ENCODE results near the gene UCHL5.
"Not testable (repeated sequence)": the region's sequence is repeated elsewhere in the genome, so short reads cannot be mapped to it uniquely, and the experiment has no call there.

UCHL5 gene

DNA sequence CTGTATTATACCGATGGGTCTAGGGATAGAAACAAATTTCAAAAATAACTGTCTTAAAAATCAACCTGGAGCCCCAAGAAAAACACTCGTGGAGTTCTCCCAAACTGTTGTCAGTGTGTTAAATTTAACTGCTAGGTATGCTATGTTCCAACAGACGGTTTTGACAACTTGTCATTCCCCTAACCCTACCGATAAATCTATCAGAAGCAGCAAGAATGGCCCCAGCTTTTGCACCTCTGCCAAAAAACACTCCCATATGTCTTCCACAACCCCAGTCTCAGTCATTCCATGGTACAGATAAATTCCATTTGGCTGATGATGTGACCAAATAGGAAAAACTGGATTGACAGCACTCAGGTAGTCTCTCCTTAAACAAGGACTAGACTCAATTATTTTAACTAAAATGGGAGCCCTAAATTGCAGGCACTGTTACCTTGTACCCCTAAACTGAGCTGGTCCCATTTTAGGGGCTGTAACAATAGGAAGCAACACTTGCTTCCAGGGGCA lies 4.9 kb downstream of the UCHL5 start:
- H3K36me3 Mint-ChIP-seq = peaks cover 15% of the 10 kb centered on the region
- no peaks in the 10 kb centered on the region for H3K9me3 Mint-ChIP-seq
- H3K4me1 Mint-ChIP-seq = peaks cover 25% of the 10 kb centered on the region
- H3K27me3 Mint-ChIP-seq = peaks cover 2% of the 10 kb centered on the region
- H3K27ac Mint-ChIP-seq = no peak overlapping the region
- no peak overlapping the region for H3K4me3 Mint-ChIP-seq
- DNase-seq = no peak
- CTCF ChIA-PET = no interaction called here

DNA sequence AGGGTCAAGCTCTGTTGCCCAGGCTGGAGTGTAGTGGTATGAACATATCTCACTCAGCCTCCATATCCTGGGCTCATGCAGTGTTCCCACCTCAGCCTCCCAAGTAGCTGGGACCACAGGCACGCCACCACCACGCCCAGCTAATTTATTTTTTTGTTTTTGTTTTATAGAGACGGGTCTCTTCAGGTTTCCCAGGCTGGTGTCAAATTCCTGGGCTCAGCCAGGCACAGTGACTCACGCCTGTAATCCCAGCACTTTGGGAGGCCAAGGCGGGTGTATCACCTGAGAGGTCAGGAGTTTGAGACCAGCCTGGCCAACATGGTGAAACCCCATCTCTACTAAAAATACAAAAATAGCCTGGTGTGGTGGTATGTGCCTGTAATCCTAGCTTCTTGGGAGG lies 10.2 kb downstream of the UCHL5 start:
- CTCF ChIA-PET = interaction anchor here (1.2 kb wide), 1 partner anchor 243 kb away, joined by 3 read pairs; no protein-coding TSS in a partner anchor
- H3K9me3 Mint-ChIP-seq, DNase-seq, H3K4me1 Mint-ChIP-seq, H3K27ac Mint-ChIP-seq, H3K4me3 Mint-ChIP-seq, H3K27me3 Mint-ChIP-seq: not testable (repeated sequence)
- H3K36me3 Mint-ChIP-seq = peaks cover 21% of the 10 kb centered on the region

DNA sequence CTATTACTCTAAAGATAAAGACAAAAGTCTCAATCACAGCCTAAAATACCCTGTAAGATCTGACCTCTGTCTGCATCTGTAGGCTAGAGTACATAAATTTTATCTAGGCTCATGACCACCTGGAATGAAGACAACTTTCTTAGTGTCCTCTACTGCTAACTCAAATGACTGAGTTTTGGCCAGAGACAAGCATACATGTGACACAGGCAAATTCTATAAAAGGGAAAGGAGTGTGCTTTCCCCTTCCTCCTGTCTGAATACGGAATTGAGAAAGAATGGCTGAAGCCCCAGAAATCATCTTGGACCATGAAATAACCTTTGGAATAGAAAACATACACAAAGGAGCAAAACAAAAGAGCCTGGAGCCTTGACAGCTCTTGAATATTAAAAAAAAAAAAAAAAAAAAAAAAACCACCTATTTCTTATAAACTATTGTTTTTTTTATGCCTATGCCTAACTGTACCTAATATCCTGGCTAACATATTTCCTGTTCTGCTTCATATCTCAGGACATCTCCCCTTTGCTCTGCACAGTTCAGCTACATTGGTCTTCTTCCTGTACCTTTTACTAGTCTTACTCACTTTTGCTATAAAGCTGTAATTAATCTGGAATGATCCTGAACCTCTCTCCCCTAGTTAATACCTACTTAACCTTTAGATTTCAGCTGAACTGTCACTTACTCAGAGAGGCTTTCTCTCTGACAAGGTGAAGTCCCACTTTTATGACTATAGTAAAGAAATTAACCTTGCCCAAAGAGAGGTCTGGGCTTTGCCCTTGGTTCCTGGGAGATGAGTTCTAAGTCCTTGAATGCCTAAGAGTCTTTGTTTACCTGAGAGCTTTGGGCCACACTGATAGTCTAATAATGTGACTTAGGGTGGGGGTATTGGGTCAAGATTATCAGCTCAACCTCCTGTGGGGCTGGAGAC lies 16.1 kb downstream of the UCHL5 start:
- Mint-ChIP-seq H3K9me3 (no peaks in the 10 kb centered on the region), H3K36me3 (peaks cover 31% of the 10 kb centered on the region), H3K27me3 (no peaks in the 10 kb centered on the region), H3K4me1 (no peaks in the 10 kb centered on the region), H3K4me3 (no peak overlapping the region), H3K27ac (no peak overlapping the region)
- CTCF ChIA-PET = no interaction called here
- DNase-seq = no peak

DNA sequence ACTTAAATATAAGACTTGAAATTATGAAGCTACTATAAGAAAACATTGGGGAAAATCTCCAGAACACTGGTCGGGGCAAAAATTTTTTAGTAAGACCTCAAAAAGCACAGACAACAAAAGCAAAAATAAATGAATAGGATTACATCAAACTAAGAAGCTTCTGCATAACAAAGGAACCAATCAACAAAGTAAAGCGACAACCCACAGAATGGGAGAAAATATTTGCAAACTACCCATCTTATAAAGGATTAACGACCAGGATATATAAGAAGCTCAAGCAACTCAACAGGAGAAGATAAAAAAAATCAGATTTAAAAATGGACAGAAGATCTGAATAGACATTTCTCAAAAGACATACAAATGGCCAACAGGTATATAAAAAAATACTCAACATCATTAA lies 19.1 kb downstream of the UCHL5 start:
- H3K36me3 Mint-ChIP-seq = peaks cover 30% of the 10 kb centered on the region
- no peak overlapping the region for H3K4me3 Mint-ChIP-seq
- no peaks in the 10 kb centered on the region for H3K27me3 Mint-ChIP-seq
- no peak overlapping the region for H3K27ac Mint-ChIP-seq
- no peaks in the 10 kb centered on the region for H3K4me1 Mint-ChIP-seq
- DNase-seq = no peak
- H3K9me3 Mint-ChIP-seq = no peaks in the 10 kb centered on the region
- CTCF ChIA-PET = no interaction called here

DNA sequence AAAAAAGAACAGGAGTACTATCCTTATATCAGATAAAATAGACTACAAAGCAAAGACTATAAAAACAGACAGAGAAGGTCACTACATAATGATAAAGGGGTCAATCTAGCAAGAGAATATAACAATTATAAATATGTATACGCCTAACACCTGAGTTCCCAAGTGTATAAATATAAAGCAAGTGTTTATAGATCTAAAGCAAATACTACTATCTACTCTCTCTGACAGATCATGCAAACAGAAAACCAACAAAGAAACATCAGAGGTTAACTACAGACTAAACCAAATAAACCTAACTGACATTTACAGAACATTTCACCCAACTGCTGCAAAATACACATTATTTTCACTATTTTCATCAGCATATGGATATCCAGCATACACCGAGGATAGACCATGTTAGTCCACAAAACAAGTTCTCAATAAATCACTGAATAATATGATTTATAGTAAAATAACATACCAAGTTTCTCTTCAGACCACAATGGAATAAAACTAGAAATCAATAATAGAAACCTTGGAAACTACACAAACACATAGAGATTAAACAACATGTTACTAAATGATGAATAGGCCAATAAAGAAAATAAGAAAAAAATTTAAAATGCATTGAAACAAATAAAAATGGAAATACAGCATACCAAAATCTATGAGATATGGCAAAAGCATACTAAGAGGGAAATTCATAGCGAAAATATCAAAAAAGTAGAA lies 22.7 kb downstream of the UCHL5 start:
- H3K9me3 Mint-ChIP-seq = no peaks in the 10 kb centered on the region
- H3K4me1 Mint-ChIP-seq = no peaks in the 10 kb centered on the region
- no peak for DNase-seq
- no peak overlapping the region for H3K4me3 Mint-ChIP-seq
- CTCF ChIA-PET = no interaction called here
- no peak overlapping the region for H3K27ac Mint-ChIP-seq
- H3K27me3 Mint-ChIP-seq = no peaks in the 10 kb centered on the region
- H3K36me3 Mint-ChIP-seq = peaks cover 32% of the 10 kb centered on the region

DNA sequence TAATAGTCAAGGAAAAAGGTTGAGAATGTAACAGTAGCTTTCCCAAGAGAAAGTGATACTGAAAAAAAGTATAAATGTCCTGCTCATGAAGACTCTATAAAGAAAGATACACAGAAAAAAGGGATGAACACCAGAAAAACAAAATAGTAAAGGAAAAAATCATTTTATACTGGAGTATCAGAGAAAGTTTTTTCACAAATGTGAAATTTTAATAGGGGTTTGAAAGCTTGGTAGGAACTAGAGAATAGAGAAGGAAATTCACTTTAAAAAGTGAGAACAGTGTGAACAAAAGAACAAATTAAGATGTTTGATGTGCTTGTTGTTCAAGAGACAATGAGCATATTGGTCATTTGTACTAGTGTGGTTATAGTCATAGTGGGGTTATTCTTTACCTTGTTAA lies 25.6 kb downstream of the UCHL5 start:
- no peaks in the 10 kb centered on the region for H3K9me3 Mint-ChIP-seq
- H3K4me3 Mint-ChIP-seq = no peak overlapping the region
- H3K4me1 Mint-ChIP-seq = no peaks in the 10 kb centered on the region
- H3K27ac Mint-ChIP-seq = no peak overlapping the region
- H3K36me3 Mint-ChIP-seq = peaks cover 20% of the 10 kb centered on the region
- CTCF ChIA-PET = no interaction called here
- no peaks in the 10 kb centered on the region for H3K27me3 Mint-ChIP-seq
- DNase-seq = no peak

DNA sequence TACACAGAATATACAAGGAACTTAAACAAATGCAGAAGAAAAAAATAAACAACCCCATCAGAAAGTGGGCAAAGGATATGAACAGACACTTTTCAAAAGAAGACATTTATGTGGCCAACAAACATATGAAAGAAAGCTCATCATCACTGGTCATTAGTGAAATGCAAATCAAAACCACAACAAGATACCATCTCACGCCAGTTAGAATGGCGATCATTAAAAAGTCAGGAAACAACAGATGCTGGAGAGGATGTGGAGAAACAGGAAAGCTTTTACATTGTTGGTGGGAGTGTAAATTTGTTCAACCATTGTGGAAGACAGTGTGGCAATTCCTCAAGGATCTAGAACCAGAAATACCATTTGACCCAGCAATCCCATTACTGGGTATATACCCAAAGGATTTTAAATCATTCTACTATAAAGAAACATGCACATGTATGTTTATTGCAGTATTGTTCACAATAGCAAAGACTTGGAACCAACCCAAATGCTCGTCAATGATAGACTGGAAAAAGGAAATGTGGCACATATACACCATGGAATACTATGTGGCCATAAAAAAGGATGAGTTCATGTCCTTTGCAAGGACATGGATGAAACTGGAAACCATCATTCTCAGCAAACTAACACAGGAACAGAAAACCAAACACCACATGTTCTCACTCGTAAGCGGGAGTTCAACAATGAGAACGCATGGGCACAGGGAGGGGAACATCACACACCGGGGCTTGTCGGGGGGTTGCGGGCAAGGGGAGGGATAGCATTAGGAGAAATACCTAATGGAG lies 26.3 kb downstream of the UCHL5 start:
- CTCF ChIA-PET = interaction anchor here (1.5 kb wide), 1 partner anchor 18 kb away, joined by 3 read pairs; no protein-coding TSS in a partner anchor
- H3K27ac Mint-ChIP-seq = not testable (repeated sequence)

DNA sequence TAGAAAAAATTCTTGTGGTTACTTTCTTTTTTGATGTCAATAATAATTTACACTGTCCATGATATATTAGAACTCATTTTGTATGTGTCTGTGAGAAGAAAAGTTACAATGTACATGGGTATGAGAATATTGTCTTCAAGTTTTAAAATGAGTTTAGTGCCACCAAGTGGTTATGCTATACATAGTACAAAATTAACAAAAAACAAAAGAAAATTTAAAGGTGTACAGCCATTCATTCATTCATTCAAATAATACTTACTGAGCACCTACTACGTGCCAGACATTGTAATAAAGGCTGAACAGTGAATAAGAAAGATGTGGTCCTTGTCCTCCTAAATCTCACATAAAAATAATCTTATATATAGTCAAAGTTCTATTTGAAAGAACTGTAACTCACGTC lies 27.7 kb downstream of the UCHL5 start:
- Mint-ChIP-seq H3K9me3 (no peaks in the 10 kb centered on the region), H3K4me3 (no peak overlapping the region), H3K27ac (no peak overlapping the region), H3K27me3 (no peaks in the 10 kb centered on the region), H3K4me1 (no peaks in the 10 kb centered on the region), H3K36me3 (peaks cover 14% of the 10 kb centered on the region)
- CTCF ChIA-PET = interaction anchor here (1.5 kb wide), 1 partner anchor 17 kb away, joined by 3 read pairs; no protein-coding TSS in a partner anchor
- no peak for DNase-seq

More for the DNA sequence above, 26.3 kb downstream of the UCHL5 start:
- not testable (repeated sequence) for DNase-seq, H3K27me3 Mint-ChIP-seq, H3K4me3 Mint-ChIP-seq, H3K9me3 Mint-ChIP-seq, H3K4me1 Mint-ChIP-seq
- H3K36me3 Mint-ChIP-seq = peaks cover 18% of the 10 kb centered on the region

DNA sequence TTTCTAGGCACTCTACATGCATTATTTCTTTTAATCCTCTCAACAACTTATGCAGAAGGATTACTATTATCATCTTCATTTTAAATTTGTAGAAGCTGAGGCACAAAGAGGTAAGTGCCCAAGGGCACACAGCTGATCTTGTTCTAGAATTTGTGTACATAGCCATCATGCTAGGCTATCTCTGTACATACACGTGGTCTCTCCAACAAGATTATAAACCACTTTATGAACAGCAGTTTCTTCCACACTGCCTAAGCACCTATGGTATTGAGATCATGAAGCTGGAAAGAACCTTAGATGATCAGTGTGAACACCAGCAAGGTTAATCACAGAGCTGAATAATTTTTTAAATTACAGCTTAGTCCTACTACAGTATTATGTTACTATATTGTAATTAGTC lies 28.9 kb downstream of the UCHL5 start:
- no peaks in the 10 kb centered on the region for H3K4me1 Mint-ChIP-seq
- CTCF ChIA-PET = interaction anchor here (0.6 to 1.6 kb wide), 3 partner anchors 162 to 557 kb away, joined by 3 to 5 read pairs (median 3); no protein-coding TSS in a partner anchor
- DNase-seq = no peak
- no peak overlapping the region for H3K27ac Mint-ChIP-seq
- no peaks in the 10 kb centered on the region for H3K27me3 Mint-ChIP-seq
- no peak overlapping the region for H3K4me3 Mint-ChIP-seq
- no peaks in the 10 kb centered on the region for H3K9me3 Mint-ChIP-seq
- peaks cover 18% of the 10 kb centered on the region for H3K36me3 Mint-ChIP-seq

DNA sequence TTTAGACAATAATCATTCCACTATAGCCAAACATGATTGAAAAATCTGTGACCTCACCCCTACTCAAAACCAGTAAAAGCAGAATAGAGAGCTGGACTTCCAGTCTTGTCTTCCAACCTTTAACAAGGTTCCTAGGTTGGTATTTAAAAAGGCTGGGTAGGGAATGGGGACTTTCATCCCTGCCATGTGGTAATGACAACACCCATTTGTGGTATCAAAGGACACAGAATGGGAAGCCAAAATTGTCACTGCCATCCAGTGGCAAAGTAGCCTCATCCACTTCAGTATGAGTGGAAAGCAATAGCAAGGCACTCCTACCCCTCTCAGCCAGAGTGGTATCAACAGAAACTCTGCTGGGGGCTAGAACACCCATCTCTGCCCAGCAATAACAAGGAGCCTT lies 33.9 kb downstream of the UCHL5 start:
- Mint-ChIP-seq H3K4me1 (no peaks in the 10 kb centered on the region), H3K4me3 (no peak overlapping the region), H3K27me3 (no peaks in the 10 kb centered on the region), H3K36me3 (peaks cover 14% of the 10 kb centered on the region), H3K9me3 (no peaks in the 10 kb centered on the region), H3K27ac (no peak overlapping the region)
- no peak for DNase-seq
- CTCF ChIA-PET = no interaction called here

DNA sequence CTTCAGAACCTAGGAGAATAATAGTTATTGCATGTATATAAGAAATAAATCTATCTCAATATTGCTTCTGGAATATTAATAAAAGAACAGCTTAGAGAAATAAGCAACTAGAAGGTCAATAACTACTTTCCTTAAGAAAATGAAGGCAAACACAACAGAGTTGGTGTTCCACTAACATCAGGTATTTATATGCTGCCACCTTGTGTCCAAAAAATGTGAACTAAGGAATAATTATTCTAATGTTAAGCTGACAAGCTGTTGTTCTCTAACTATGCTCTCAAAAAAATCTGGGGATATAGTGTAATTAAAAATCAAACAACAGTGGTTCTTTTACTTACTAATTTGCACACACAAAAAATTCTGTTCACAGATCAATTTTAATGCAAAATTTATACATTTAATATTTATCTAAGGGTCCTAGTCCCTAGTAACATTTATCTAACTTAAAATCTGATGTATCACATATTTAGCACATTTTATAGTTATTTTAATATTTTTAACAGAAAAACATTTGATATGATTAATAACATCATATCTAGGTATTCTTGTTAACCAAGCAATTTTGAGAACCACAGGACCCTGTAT lies 39.6 kb downstream of the UCHL5 start:
- CTCF ChIA-PET = interaction anchor here (0.8 to 4.5 kb wide), 9 partner anchors 19 to 545 kb away, joined by 3 to 49 read pairs (median 4); partner anchors contain the start of genes CDC73 and RGS2
- Mint-ChIP-seq H3K27me3 (no peaks in the 10 kb centered on the region), H3K4me3 (no peak overlapping the region), H3K4me1 (no peaks in the 10 kb centered on the region), H3K36me3 (peaks cover 6% of the 10 kb centered on the region), H3K9me3 (no peaks in the 10 kb centered on the region), H3K27ac (no peak overlapping the region)
- no peak for DNase-seq

DNA sequence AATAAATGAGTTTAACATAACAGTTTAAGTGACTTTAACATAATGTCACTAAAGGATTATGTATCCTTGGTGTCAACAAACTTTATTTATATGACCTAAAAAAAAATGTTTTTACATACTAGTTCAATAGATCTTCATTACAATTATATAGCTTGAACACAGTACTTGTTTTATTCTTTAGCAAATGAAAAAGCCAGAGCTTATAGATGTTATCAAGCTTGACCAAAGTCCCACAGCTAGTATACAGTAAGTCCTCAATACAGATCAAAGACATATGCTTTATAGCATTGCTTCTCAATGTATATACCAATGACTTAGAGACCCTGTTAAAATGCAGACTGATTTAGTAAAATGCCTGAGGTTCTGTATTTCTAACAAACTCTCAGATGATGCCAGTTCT lies 42.4 kb downstream of the UCHL5 start:
- no peak for DNase-seq
- peaks cover 1% of the 10 kb centered on the region for H3K36me3 Mint-ChIP-seq
- H3K4me3 Mint-ChIP-seq = no peak overlapping the region
- H3K27ac Mint-ChIP-seq = no peak overlapping the region
- H3K27me3 Mint-ChIP-seq = no peaks in the 10 kb centered on the region
- no peaks in the 10 kb centered on the region for H3K4me1 Mint-ChIP-seq
- CTCF ChIA-PET = interaction anchor here (1.6 kb wide), 1 partner anchor 543 kb away, joined by 3 read pairs; no protein-coding TSS in a partner anchor
- H3K9me3 Mint-ChIP-seq = no peaks in the 10 kb centered on the region

DNA sequence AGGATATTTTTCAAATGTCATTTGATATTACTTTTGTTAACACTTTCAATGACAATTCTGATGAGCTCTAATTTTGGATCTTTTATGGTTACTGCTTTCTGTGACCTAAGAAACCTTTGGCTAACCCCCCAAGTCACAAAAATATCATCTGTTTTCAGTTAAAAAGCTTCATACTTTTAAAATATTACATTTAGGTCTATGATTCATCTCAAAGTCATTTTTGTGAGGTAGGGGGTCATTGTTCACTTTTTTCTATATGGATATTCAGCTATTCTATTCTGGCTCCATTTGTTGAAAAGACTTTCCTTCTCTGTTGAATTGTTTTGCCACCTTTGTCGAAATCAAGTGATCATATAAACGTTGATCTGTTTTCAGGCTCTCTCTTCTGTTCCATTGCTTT lies 44.8 kb downstream of the UCHL5 start:
- CTCF ChIA-PET = interaction anchor here (0.8 to 1.6 kb wide), 3 partner anchors 17 to 207 kb away, joined by 3 to 4 read pairs (median 3); no protein-coding TSS in a partner anchor
- Mint-ChIP-seq H3K27me3 (no peaks in the 10 kb centered on the region), H3K4me1 (no peaks in the 10 kb centered on the region), H3K9me3 (no peaks in the 10 kb centered on the region), H3K4me3 (no peak overlapping the region), H3K27ac (no peak overlapping the region), H3K36me3 (no peaks in the 10 kb centered on the region)
- no peak for DNase-seq
